Vein endothelial cell (primary cell): ENCODE results near the gene KLHL13. TPM values are rescaled to one million over a fixed set of nuclear protein-coding genes. Genes with fewer than 3 reads are reported as not detected.

Experiments used
- small RNA-seq: library from RNA; depleted of rRNA; stranded (forward); fragments of <200 nt; gene quantifications from one replicate; pipeline ENCODE3, GENCODE V24; 2012
- total RNA-seq: library from RNA; depleted of rRNA; stranded (reverse); fragments of >200 nt; gene quantifications from 2 replicates; pipeline ENCODE4 v1.2.3, GENCODE V29; 2012

Gene KLHL13, protein sequence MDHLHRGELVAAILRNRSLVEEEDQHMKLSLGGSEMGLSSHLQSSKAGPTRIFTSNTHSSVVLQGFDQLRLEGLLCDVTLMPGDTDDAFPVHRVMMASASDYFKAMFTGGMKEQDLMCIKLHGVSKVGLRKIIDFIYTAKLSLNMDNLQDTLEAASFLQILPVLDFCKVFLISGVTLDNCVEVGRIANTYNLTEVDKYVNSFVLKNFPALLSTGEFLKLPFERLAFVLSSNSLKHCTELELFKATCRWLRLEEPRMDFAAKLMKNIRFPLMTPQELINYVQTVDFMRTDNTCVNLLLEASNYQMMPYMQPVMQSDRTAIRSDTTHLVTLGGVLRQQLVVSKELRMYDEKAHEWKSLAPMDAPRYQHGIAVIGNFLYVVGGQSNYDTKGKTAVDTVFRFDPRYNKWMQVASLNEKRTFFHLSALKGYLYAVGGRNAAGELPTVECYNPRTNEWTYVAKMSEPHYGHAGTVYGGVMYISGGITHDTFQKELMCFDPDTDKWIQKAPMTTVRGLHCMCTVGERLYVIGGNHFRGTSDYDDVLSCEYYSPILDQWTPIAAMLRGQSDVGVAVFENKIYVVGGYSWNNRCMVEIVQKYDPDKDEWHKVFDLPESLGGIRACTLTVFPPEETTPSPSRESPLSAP
- 6.3 and 17.0 TPM in 2 replicates for total RNA-seq

DNA sequence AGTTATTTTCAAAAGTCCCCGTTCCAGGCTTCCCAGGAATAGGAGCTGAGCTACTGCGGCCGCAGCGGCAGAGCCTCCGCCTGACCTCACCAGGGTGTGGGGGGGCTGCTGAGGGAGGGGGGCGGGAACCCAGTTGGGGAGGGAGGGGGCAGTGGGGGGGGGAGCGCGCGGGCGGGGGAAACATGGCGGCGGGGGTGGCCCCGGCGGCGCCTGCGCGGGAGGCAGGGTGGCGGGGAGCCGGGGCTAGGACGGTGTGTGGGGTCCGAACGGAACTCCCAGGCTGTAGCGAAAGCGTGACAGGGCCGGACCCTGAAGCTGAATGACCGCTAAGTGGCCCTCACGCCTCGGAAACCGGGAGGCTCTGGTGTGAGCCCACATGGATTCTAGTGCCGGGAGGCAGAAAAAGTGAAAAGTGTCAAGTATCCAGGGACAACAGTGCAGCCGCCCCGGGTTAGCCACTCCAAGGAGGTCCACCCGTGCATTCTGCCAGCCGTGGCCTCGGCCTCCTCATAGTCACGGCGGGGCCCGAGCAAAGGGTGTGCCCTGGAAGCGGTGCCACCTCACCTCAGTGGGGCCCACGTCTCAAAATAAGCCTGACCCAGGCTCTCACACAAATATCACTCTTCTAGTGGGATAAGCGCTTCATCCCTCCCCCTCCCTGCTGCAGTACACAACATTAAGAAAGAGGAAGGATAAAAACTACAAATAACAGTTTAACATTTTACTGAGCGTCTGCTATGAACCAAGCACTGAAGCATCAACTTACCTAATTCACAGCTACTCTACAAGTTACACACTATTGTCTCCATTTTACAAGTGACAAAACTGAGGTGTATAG is at the start of gene KLHL13:
TSS of gene KLHL13 (minus strand) at position 98 of the 838 bp plus-strand sequence. CDS start 88,337 bp downstream, outside the sequence.

Small RNA genes within 50 kb of the gene (small RNA-seq; reads per million reads assigned to genes)
- not detected for gene RF00019
- not detected for gene TUBB4BP3

Other genes starting within 250 kb of the KLHL13 start
- gene WDR44, start 229.3 kb upstream of the KLHL13 start, total RNA-seq: 19.6 and 28.6 TPM in 2 replicates